ENCODE measurements around the gene POFUT2. TPM values are rescaled to one million over a fixed set of nuclear protein-coding genes. Genes with fewer than 3 reads are reported as not detected.

Gene POFUT2
- total RNA-seq, 1 experiment from 2014 or later, result 25.1 TPM

DNA sequence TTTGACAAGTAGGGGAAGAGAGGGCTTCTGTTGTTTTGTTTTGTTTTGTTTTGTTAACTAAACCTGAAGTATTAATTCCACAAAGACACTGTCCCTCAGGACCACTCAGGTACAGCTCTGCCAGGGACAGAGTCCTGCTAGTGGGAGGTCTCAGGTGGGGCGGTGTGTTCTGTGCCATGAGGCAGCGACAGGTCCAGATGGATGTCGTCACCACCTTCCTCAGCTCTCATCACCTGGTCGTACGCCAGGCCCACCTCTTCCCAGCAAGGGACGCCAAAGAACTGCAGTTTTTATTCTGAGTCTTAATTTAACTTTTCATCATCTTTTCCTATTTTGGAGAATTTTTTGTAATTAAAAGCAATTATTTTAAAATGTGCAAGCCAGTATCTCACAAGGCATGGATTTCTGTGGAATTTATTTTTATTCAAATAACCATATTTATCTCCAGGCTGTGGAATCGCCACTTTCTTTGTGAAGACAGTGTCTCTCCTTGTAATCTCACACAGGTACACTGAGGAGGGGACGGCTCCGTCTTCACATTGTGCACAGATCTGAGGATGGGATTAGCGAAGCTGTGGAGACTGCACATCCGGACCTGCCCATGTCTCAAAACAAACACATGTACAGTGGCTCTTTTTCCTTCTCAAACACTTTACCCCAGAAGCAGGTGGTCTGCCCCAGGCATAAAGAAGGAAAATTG is 62.5 kb downstream of the POFUT2 start:
- TF ChIP-seq, protein P1, sequence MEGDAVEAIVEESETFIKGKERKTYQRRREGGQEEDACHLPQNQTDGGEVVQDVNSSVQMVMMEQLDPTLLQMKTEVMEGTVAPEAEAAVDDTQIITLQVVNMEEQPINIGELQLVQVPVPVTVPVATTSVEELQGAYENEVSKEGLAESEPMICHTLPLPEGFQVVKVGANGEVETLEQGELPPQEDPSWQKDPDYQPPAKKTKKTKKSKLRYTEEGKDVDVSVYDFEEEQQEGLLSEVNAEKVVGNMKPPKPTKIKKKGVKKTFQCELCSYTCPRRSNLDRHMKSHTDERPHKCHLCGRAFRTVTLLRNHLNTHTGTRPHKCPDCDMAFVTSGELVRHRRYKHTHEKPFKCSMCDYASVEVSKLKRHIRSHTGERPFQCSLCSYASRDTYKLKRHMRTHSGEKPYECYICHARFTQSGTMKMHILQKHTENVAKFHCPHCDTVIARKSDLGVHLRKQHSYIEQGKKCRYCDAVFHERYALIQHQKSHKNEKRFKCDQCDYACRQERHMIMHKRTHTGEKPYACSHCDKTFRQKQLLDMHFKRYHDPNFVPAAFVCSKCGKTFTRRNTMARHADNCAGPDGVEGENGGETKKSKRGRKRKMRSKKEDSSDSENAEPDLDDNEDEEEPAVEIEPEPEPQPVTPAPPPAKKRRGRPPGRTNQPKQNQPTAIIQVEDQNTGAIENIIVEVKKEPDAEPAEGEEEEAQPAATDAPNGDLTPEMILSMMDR (conservative IDR thresholded peaks at IDR 0.05; ENCODE audit: low read depth, low read length), result no peak
- TF ChIP-seq EZH2 (IDR thresholded peaks at IDR 0.05; ENCODE audit: borderline replicate concordance, low read depth, low read length, poor library complexity, severe bottlenecking), result no peak
- no TSS peak for BruUV-seq (replicated peaks)
- ChIA-PET POLR2A (ENCODE audit: low non-redundant PET) (no interaction called here), CTCF (no interaction called here)
- H3K36me3 ChIP-seq (ENCODE audit: insufficient read depth, low read length, poor library complexity, severe bottlenecking), result no peaks in the 10 kb centered on the region
- intact Hi-C loops (cut with micrococcal nuclease; ENCODE audit: unreplicated experiment), result no loop called here
- no peak overlapping the region for H3K27ac ChIP-seq (ENCODE audit: low read depth, low read length, poor library complexity, severe bottlenecking)
- no peaks in the 10 kb centered on the region for H3K9me3 ChIP-seq (ENCODE audit: low read depth, low read length, poor library complexity, severe bottlenecking)
- no peak overlapping the region for H3K4me3 ChIP-seq (ENCODE audit: low read depth, low read length, poor library complexity, severe bottlenecking)
- DNase-seq (ENCODE audit: low spot score), result no peak
- H3K4me1 ChIP-seq (ENCODE audit: insufficient read depth, low read length, poor library complexity, severe bottlenecking), result no peaks in the 10 kb centered on the region
- H3K27me3 ChIP-seq (replicated peaks; ENCODE audit: insufficient read depth, low read depth, low read length, poor library complexity), result no peaks in the 10 kb centered on the region

DNA sequence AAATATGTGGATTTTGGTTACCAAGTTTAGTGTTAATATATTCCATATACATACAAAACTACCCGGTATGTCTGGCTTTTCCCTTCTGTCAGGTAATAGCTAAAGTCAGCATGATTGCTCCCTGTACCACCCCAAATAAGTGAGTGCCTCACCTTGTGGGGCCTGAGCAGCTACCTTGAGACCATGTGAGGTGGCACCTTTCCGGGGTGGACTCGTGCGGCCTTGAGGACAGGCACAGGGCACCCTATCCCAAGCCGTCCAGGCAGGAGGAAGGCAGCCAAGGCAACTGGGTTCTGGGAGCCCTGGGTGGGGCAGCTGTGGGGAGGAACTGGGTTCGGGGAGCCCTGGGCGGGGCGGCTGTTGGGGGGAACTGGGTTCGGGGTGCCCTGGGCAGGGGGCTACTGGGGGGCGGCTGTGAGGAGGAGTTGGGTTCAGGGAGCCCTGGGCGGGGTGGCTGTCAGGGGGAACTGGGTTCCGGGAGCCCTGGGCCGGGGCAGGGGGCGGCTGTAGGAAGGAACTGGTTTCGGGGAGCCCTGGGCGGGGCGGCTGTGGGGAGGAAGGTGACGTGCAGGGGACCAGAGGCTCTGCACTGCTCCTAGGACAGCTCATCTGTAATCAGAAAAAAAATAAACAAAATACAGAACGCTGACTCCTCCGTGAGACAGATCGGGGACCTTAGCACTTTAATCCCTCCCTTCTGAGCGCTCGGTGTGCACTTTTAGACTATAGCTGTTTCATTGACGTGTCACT is 63.3 kb downstream of the POFUT2 start:
- Histone ChIP-seq H3K4me3 (ENCODE audit: low read depth, low read length, poor library complexity, severe bottlenecking) (no peak overlapping the region), H3K36me3 (ENCODE audit: insufficient read depth, low read length, poor library complexity, severe bottlenecking) (no peaks in the 10 kb centered on the region), H3K9me3 (ENCODE audit: low read depth, low read length, poor library complexity, severe bottlenecking) (no peaks in the 10 kb centered on the region), H3K27ac (ENCODE audit: low read depth, low read length, poor library complexity, severe bottlenecking) (no peak overlapping the region), H3K27me3 (replicated peaks; ENCODE audit: insufficient read depth, low read depth, low read length, poor library complexity) (no peaks in the 10 kb centered on the region), H3K4me1 (ENCODE audit: insufficient read depth, low read length, poor library complexity, severe bottlenecking) (peaks cover 6% of the 10 kb centered on the region)
- TF ChIP-seq EZH2 (IDR thresholded peaks at IDR 0.05; ENCODE audit: borderline replicate concordance, low read depth, low read length, poor library complexity, severe bottlenecking), result no peak
- TF ChIP-seq, protein P1 (conservative IDR thresholded peaks at IDR 0.05; ENCODE audit: low read depth, low read length), result no peak
- no TSS peak for BruUV-seq (replicated peaks)
- ChIA-PET POLR2A (ENCODE audit: low non-redundant PET) (no interaction called here), CTCF (no interaction called here)
- intact Hi-C loops (cut with micrococcal nuclease; ENCODE audit: unreplicated experiment), result no loop called here
- peak; percentile 10 for DNase-seq (ENCODE audit: low spot score)

DNA sequence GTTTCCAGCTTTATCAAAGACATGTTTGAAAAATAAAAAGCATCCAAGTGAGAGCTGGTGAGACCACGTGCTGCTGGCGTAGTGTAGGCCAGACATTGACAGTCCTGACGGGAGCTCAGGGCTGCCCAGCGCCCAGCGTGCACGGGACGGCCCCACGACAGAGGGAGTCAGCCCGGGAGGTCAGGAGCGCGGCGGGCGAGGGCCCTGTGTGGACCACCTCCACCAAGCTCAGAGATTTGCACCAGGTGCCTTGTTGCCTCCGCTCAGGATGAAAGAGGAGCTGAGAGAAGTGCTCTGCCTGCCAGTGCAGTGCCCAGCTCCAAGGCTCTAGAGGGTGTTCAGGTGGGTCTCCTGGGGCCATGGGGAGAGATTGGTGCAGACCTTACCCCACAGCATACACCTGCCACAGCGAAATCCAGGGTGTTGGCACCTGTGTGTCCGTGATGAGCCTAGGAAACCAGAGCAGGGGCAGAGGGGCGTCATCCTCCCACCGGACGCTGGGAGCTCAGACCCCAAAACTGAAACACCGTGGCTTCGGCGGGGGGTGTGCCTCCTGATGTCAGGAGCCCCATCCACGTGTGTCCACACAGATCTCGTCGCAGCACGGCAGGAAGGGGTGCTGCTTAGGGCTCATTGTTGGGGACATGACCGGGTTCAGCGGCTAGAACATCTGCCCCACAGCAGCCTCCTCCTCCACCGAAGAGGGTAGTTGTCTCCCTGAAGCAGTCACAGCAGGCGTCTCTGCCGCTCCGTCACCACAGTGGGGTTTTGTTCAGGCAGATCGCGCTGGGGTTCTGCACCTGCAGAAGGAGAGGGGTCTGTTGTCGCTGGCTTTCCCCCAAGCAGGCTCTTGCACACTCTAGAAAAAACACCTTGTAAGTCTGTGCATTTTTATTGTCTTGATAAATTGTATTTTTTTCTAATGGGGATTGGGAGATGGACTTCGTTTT is 64.2 kb downstream of the POFUT2 start:
- POLR2A ChIA-PET (ENCODE audit: low non-redundant PET), result no interaction called here
- no TSS peak for BruUV-seq (replicated peaks)
- CTCF ChIA-PET, result no interaction called here
- Histone ChIP-seq H3K27ac (ENCODE audit: low read depth, low read length, poor library complexity, severe bottlenecking) (no peak overlapping the region), H3K36me3 (ENCODE audit: insufficient read depth, low read length, poor library complexity, severe bottlenecking) (no peaks in the 10 kb centered on the region), H3K27me3 (replicated peaks; ENCODE audit: insufficient read depth, low read depth, low read length, poor library complexity) (no peaks in the 10 kb centered on the region), H3K4me1 (ENCODE audit: insufficient read depth, low read length, poor library complexity, severe bottlenecking) (peaks cover 6% of the 10 kb centered on the region), H3K9me3 (ENCODE audit: low read depth, low read length, poor library complexity, severe bottlenecking) (no peaks in the 10 kb centered on the region), H3K4me3 (ENCODE audit: low read depth, low read length, poor library complexity, severe bottlenecking) (no peak overlapping the region)
- no peak for DNase-seq (ENCODE audit: low spot score)
- no peak for TF ChIP-seq EZH2 (IDR thresholded peaks at IDR 0.05; ENCODE audit: borderline replicate concordance, low read depth, low read length, poor library complexity, severe bottlenecking)
- TF ChIP-seq, protein P1 (conservative IDR thresholded peaks at IDR 0.05; ENCODE audit: low read depth, low read length), result no peak
- intact Hi-C loops (cut with micrococcal nuclease; ENCODE audit: unreplicated experiment), result no loop called here
